GM12892 (cell line): ENCODE measurements around the gene TMEM236.
A peak's percentile ranks its signal among the peaks of the same experiment; 100 is the strongest.

Experiments used
- DNase-seq: peaks from one replicate; pipeline ENCODE4 v3.0.0; 2011; ENCODE audit not compliant: insufficient read length
- FAIRE-seq: peaks from 2 replicates; lab custom pipeline; 2011; peaks lifted over from hg19 to GRCh38; lab: Jason Lieb, UNC
- POLR2A ChIP-seq: IDR thresholded peaks from 2 replicates; pipeline ENCODE4 v1.6.1; 2011; ENCODE audit warnings: low read depth, low read length, control low read depth
- POLR2AphosphoS5 ChIP-seq: IDR thresholded peaks from 2 replicates; pipeline ENCODE4 v1.6.1; 2011; ENCODE audit warnings: low read depth, low read length, control low read depth
- TAF1 ChIP-seq: IDR thresholded peaks from 2 replicates; pipeline ENCODE4 v1.6.1; 2011; ENCODE audit warnings: low read depth, mild to moderate bottlenecking, control low read depth, low read length, borderline replicate concordance

Gene TMEM236

DNA sequence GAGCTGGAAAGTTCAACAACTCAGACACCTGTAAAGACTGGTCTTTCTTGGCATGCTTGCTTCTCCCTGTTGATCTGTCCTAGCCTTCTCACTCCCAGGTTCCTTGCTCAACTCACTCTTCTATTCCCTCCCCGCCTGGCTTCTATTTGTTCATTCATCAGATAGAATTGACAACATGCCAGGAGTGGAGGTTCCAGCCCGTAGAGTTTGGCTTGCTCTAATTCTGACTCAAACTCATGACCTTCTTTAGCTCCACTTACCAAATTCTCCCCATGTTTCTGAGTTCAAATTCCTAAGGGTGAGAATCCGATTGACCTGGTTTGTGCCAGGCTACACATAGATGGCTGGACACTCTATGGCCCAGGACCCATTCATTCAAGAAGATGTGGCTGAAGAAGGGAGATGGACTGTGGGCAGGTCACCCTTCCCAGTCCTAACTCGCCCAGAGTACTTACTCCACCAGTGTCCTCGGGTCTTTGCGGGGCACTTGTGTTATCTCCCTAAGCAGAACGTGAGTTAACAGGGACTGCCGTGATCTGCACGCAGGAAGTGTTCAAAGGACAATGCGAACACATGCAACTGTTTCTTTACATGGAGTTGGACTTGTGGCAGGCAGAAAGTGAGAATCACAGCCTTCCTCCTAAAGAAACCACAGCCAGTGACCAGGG lies 4.0 kb upstream of the TMEM236 start:
- no peak for DNase-seq
- TF ChIP-seq TAF1 (no peak), POLR2A (no peak), POLR2AphosphoS5 (no peak)
- peak; percentile 21 for FAIRE-seq

DNA sequence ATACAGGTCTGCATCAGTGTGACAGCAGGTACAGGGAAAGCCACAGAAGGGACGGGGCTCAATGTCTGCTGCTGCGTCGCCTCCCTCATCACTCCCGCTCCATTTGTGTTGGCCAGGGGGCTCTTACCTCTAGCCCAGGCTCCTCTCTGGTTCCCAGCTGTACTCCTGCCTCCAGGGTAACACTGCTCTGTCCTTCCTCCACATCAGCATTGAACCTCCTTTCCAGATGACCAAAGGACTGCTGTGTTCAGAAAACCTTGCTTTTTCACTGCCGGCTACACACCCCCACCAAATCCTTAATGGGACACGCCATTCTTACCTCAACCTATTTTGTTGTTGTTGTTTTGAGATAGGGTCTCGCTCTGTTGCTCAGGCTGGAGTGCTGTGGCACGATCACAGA lies 2.1 kb upstream of the TMEM236 start:
- no peak for FAIRE-seq
- TF ChIP-seq POLR2AphosphoS5 (no peak), POLR2A (no peak), TAF1 (no peak)
- no peak for DNase-seq

DNA sequence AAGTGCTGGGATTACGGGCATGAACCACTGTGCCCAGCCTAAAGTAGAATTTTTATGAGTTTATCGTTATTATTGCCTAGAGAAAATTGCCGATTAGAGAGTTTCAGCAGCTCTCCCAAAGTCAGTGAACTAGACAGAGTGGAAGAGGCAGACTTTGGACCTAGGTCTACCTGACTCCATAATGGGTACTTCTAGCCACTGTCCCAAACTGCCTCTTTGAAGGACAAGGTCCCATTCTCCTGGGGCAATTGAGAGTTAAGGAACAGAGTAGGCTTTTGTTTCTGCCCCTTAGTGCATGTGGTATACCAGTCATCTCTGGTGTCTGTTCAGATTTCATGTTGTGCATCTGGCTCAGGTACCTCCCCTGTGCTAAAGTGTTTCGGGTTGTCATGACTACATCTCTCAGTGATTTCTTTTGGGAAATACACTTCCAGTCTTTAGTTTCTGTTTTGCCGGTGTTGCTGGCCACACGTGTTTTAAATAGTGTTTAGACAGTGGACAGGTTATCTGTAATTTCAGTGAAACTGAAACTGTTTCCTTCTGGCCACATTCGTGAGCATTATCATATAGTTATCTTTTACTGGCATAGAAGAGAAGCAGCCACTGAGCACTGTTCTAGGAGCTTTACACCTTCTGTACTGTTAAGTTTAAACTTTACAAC lies 4.7 kb downstream of the TMEM236 start:
- peak; percentile 30 for DNase-seq
- peak; percentile 78 for FAIRE-seq
- TF ChIP-seq POLR2AphosphoS5 (no peak), POLR2A (no peak), TAF1 (no peak)

DNA sequence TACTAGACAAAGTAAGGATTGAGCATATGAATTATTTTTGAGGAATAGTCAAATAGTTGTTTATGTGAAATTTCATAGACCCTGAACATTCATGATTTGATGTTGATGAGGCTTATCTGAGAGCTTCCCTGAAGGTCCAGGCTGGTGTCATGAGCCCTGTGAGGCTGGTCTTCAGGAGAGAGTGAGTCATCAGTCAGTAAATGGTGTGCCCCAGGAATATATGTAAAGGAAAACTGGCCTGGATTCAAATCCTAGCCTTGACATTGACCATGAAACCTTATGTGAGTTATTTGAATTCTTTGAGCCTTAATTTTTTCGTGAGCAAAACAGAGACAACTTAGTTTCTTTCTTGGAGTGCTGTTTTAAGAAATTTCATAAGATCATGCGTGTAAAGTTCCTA lies 6.2 kb downstream of the TMEM236 start:
- DNase-seq (no peak), FAIRE-seq (peak; percentile 17)
- TF ChIP-seq TAF1: no peak
- no peak for TF ChIP-seq POLR2A
- TF ChIP-seq POLR2AphosphoS5: no peak

DNA sequence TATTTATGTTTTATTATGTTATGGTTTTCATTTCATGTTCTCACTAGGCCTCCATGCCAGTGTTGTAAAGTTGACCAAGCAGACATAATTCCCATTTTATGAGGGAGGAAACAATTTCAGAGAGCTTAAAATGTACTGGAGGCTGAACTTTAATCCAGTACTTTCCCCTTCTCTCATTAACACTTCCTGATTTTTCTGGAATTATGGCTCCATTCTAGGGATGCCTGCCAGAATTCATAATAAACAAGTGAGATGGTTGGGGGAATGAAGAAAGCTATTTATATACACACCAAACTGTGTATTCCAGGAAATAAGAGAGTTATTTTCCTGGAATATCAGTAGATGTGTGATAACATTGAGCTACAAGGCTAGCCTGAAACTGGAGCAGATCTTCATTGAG lies 6.9 kb downstream of the TMEM236 start:
- FAIRE-seq (no peak), DNase-seq (no peak)
- no peak for TF ChIP-seq TAF1
- no peak for TF ChIP-seq POLR2AphosphoS5
- TF ChIP-seq POLR2A: no peak

DNA sequence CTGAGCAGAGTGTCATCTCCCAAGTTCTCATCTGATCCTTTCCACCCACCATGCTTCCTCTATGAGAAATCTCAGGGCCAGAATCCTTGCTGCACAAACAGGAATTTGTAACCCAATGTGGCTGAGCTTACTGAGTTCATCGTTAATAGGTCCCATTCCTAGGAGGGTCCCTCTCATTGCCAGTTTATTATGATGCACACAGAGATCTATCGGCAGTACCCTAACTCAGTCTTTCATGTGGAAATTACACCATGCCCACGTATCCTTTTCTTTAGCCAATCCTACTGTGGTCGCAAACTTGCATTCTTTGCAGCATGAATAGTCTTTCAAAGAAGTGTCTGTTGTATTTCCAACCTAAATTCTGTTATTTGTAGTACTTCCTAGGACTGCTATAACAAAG lies 12.1 kb downstream of the TMEM236 start:
- DNase-seq (no peak), FAIRE-seq (no peak)
- TF ChIP-seq TAF1 (no peak), POLR2A (no peak), POLR2AphosphoS5 (no peak)

DNA sequence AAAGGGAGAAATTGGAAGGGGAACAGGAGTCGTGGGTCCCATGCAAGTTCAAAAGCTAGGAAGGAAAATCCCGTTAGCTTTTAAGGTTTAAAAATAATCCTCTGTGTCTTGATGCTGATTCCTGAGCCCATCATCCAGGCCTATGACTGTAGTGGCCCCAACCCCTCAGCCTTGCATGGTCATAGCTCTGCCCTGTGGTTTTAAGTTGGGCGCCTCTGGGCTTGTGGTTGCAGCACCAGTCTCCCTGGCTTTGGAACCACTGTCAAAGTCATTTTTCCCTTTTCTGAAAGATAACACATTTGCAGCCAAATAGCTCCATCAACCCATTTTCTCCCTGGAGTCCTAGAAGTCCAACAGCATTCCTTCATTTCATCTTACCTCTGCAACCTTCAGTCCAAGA lies 13.6 kb downstream of the TMEM236 start:
- TF ChIP-seq POLR2A (no peak), TAF1 (no peak), POLR2AphosphoS5 (no peak)
- DNase-seq (no peak), FAIRE-seq (no peak)

DNA sequence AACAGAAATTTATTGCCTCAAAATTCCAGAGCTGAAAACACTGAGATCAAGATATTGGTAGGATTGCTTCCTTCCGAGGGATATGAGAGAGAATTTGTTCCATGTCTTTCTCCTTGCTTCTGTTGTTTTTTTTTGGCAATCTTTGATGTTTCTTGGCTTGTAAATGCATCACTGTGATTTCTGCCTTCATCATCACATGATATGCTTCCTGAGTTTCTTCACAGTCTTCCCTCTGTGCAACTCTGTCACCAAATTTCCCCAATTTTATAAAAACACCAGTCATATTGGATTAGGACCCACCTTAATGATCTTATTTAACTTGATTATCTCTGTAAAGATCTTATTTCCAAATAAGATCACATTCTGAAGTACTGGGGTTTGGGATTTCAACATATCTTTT lies 14.7 kb downstream of the TMEM236 start:
- TF ChIP-seq TAF1: no peak
- TF ChIP-seq POLR2A: no peak
- TF ChIP-seq POLR2AphosphoS5: no peak
- FAIRE-seq: no peak
- no peak for DNase-seq

DNA sequence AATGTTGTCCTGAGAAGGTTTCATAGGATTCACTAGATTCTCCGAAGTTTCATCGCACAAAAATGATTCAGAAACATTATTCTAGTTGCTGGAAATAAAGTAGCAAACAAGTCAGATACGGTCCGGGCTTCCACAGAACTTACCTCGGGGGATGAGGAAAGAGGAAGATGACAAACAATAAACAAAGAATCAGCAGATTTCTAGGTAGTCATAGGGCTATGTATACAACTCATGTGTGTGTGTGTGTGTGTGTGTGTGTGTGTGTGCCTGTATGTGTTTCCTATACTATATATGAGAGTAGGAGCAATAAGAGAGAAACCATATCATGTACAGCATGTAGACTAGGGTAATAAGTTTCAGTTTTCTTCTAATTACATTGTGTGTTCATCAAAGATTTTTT lies 16.5 kb downstream of the TMEM236 start:
- TF ChIP-seq POLR2A: no peak
- no peak for FAIRE-seq
- DNase-seq: no peak

DNA sequence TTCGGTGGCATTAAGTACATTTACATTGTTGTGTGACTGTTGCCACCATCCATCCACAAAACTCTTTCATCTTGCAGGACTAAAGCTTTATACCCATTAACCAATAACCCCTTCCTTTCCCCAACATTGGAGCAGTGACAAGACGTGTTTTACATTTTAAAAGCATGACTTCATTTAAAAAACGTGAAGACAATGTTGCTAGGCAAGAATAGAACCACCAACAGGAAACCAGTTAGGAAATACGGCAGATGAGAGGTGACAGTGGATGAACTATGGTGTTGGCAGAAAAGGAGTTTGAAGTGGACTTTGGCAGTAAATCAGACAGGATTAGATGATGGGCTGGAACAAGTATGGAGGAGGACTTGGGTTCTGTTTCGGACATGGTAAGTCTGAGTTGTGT lies 17.0 kb downstream of the TMEM236 start:
- TF ChIP-seq TAF1 (no peak), POLR2A (no peak), POLR2AphosphoS5 (no peak)
- DNase-seq: no peak
- no peak for FAIRE-seq

DNA sequence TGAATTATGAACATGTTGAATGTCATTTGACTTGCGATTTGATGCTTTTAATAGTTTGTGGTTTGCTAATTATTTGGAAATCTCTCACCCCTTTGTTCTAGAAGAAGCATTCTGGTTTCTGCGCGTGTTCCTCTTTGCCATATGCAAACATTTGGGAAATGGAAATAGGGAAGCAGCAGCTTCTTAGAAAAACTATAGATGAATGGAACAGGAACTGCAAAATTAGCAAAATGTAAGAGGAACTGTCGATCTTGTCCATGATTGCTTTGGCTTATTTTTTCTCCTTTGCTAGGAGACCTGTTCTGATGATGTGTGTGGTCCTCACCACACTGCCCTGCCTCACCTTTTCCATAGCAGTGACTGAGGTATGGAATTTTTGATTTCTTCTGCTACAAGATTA lies 19.0 kb downstream of the TMEM236 start:
- no peak for DNase-seq
- FAIRE-seq: no peak
- TF ChIP-seq POLR2AphosphoS5 (no peak), POLR2A (no peak), TAF1 (no peak)

DNA sequence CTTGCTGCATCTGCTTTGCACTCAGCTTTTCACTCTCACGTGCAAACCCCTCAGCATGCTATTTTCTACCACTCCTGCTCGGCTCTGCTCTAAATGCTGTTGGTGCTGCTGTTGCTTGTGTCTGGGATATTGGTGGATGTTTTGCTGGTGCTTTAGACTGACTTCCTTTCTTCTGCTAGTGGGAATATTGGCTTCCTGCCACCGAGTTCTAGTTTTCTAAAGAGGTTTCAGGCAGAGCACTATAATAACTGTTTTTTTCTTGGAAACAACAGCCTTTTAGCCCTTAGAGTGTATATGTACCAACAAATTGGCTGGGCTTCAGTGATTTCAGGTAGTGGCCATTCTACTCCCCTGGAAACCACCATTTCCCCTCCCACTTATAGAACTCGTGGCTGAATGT lies 27.8 kb downstream of the TMEM236 start:
- no peak for TF ChIP-seq POLR2AphosphoS5
- no peak for TF ChIP-seq POLR2A
- no peak for TF ChIP-seq TAF1
- DNase-seq (no peak), FAIRE-seq (no peak)

DNA sequence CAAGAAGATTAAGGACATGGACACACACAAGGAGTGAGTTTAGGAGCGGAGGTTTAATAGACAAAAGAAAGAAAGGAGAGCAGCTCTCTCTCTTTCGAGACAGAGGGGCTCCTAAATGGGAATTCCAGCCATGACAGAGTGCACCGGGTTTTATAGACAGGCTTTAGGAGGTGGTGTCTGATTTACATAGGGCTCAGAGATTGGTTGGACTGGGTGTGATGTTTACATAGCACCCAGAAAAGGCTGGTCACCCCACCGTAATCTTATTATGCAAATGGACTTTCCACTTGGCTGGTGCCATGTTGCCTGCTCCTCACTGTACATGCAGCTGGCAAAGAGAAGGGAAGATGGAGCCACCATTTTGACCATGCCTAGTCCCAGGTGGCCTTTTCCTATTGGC lies 28.7 kb downstream of the TMEM236 start:
- TF ChIP-seq TAF1: no peak
- TF ChIP-seq POLR2A: no peak
- TF ChIP-seq POLR2AphosphoS5: no peak
- DNase-seq (no peak), FAIRE-seq (no peak)

DNA sequence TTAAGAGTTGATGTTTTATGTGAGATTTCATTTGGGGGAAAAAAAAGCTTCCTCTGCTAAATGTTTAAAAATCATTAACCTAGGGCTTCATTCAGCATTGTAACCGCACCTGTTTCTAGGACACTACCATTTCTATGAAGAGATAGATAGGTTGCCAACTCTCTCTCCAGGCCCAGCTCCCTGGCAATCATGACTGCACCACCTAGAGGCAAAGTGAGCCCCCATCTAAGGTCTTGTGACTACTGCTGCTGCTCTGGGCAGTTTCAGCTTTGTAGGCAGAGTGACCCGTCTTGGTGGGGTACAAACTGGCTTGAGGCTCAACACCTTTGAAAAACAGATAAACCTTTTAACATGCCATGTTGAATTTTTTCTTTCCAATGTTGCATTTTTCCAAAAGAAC lies 29.9 kb downstream of the TMEM236 start:
- TF ChIP-seq POLR2A: no peak
- no peak for TF ChIP-seq POLR2AphosphoS5
- TF ChIP-seq TAF1: no peak
- DNase-seq: no peak
- FAIRE-seq: no peak
